Measurements from ENCODE around the gene ACVRL1. TPM values are rescaled to one million over a fixed set of nuclear protein-coding genes. Genes with fewer than 3 reads are reported as not detected.

ACVRL1 gene
- total and polyA plus RNA-seq, 9 of the 15 experiments (the other 6 are each of a cell fraction or from before 2014, with no cell fraction given) = 0.07 to 1.4 (median 0.30) TPM

DNA sequence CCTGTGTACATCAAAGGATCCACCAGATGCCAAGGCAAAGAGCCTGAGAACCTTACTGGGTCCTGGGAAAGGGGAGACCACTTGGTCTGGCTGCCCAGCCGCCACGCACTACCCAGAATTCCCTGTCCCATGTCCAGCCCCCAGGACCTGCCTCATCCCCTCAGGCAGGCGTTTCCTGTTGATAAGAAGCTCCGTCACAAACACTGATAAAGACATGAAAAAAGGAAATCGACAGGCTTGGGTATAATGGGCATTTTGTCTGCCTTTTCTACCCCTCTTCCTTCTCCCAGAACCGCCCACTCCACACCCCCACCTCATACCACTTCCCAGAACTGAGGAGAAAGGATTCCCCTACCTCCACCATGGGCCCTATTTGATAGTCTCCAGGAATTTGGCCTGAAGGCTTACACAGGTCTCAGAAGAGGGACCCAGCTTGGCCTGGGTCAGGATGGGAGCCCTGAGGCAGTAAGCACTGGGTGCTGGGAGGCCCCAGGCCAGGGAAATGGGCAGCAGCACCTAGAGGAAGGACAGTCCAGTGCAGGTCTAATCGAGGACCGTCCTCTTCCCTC is 18.8 kb downstream of the ACVRL1 start (continued):
- TF ChIP-seq BRD9 (IDR thresholded peaks at IDR 0.05; ENCODE audit: low read depth, partially characterized antibody) (no peak), BRD4 (IDR thresholded peaks at IDR 0.05) (no peak), SMAD4 (CRISPR knock-in tag; conservative IDR thresholded peaks at IDR 0.05) (peak; percentile 80), U2AF1 (optimal IDR thresholded peaks at IDR 0.05; ENCODE audit: low read depth, low read length) (no peak), ZNF436 (CRISPR knock-in tag; IDR thresholded peaks at IDR 0.05) (no peak), FOXP1 (CRISPR knock-in tag; IDR thresholded peaks at IDR 0.05) (no peak), ZNF766 (CRISPR knock-in tag; conservative IDR thresholded peaks at IDR 0.05) (peak; percentile 62; the same call in 1 of the 2 replicates), NFRKB (IDR thresholded peaks at IDR 0.05; ENCODE audit: low read depth) (peak; percentile 81; the same call in 1 of the 2 replicates), ZNF507 (tag; conservative IDR thresholded peaks at IDR 0.05) (no peak), CBFA2T2 (conservative IDR thresholded peaks at IDR 0.05) (peak; percentile 42; the same call in 1 of the 2 replicates), MAFF (IDR thresholded peaks at IDR 0.05; ENCODE audit: low read length) (no peak), HDGF (IDR thresholded peaks at IDR 0.05) (no peak), ADNP (tag; IDR thresholded peaks at IDR 0.05) (no peak), PPARD (CRISPR knock-in tag; IDR thresholded peaks at IDR 0.05) (no peak)
- TF ChIP-seq, protein P1, sequence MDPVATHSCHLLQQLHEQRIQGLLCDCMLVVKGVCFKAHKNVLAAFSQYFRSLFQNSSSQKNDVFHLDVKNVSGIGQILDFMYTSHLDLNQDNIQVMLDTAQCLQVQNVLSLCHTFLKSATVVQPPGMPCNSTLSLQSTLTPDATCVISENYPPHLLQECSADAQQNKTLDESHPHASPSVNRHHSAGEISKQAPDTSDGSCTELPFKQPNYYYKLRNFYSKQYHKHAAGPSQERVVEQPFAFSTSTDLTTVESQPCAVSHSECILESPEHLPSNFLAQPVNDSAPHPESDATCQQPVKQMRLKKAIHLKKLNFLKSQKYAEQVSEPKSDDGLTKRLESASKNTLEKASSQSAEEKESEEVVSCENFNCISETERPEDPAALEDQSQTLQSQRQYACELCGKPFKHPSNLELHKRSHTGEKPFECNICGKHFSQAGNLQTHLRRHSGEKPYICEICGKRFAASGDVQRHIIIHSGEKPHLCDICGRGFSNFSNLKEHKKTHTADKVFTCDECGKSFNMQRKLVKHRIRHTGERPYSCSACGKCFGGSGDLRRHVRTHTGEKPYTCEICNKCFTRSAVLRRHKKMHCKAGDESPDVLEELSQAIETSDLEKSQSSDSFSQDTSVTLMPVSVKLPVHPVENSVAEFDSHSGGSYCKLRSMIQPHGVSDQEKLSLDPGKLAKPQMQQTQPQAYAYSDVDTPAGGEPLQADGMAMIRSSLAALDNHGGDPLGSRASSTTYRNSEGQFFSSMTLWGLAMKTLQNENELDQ (CRISPR knock-in tag; IDR thresholded peaks at IDR 0.05; ENCODE audit: borderline replicate concordance) = no peak
- TF ChIP-seq, protein P2, sequence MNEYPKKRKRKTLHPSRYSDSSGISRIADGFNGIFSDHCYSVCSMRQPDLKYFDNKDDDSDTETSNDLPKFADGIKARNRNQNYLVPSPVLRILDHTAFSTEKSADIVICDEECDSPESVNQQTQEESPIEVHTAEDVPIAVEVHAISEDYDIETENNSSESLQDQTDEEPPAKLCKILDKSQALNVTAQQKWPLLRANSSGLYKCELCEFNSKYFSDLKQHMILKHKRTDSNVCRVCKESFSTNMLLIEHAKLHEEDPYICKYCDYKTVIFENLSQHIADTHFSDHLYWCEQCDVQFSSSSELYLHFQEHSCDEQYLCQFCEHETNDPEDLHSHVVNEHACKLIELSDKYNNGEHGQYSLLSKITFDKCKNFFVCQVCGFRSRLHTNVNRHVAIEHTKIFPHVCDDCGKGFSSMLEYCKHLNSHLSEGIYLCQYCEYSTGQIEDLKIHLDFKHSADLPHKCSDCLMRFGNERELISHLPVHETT (CRISPR knock-in tag; conservative IDR thresholded peaks at IDR 0.05 in 1 of 2, IDR thresholded peaks at IDR 0.05 in 1 of 2) = no peak
- TF ChIP-seq, protein P3, sequence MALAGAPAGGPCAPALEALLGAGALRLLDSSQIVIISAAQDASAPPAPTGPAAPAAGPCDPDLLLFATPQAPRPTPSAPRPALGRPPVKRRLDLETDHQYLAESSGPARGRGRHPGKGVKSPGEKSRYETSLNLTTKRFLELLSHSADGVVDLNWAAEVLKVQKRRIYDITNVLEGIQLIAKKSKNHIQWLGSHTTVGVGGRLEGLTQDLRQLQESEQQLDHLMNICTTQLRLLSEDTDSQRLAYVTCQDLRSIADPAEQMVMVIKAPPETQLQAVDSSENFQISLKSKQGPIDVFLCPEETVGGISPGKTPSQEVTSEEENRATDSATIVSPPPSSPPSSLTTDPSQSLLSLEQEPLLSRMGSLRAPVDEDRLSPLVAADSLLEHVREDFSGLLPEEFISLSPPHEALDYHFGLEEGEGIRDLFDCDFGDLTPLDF (CRISPR knock-in tag; IDR thresholded peaks at IDR 0.05) = no peak
- TF ChIP-seq, protein P4, sequence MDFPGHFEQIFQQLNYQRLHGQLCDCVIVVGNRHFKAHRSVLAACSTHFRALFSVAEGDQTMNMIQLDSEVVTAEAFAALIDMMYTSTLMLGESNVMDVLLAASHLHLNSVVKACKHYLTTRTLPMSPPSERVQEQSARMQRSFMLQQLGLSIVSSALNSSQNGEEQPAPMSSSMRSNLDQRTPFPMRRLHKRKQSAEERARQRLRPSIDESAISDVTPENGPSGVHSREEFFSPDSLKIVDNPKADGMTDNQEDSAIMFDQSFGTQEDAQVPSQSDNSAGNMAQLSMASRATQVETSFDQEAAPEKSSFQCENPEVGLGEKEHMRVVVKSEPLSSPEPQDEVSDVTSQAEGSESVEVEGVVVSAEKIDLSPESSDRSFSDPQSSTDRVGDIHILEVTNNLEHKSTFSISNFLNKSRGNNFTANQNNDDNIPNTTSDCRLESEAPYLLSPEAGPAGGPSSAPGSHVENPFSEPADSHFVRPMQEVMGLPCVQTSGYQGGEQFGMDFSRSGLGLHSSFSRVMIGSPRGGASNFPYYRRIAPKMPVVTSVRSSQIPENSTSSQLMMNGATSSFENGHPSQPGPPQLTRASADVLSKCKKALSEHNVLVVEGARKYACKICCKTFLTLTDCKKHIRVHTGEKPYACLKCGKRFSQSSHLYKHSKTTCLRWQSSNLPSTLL (IDR thresholded peaks at IDR 0.05) = no peak
- TF ChIP-seq, protein P5, sequence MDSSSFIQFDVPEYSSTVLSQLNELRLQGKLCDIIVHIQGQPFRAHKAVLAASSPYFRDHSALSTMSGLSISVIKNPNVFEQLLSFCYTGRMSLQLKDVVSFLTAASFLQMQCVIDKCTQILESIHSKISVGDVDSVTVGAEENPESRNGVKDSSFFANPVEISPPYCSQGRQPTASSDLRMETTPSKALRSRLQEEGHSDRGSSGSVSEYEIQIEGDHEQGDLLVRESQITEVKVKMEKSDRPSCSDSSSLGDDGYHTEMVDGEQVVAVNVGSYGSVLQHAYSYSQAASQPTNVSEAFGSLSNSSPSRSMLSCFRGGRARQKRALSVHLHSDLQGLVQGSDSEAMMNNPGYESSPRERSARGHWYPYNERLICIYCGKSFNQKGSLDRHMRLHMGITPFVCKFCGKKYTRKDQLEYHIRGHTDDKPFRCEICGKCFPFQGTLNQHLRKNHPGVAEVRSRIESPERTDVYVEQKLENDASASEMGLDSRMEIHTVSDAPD (CRISPR knock-in tag; IDR thresholded peaks at IDR 0.05) = no peak
